ENCODE measurements around the gene TMEM9.

DNA sequence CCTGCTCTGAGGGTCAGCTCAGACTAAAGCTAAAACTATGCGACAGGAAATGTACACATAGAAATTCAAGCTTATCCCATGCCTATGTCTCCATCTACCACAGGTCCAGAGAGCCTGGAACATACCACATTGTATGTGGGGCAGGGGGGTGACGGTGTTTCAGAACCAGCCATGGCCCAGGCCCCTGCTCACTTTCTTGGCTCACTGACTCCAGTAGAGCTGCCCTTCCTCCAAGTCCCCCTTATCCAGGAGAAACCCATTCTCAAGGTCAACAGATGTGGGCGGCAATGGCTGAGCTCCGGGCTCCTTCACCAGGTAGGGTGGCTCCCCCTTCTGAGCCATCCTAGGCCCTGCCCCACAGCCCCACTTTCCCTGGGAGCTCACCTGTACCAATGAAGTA, 63.0 kb downstream of the TMEM9 start:
- TF ChIP-seq POLR2A (IDR thresholded peaks at IDR 0.05) (no peak), CTCF (IDR thresholded peaks at IDR 0.05 in 8 of 11, conservative IDR thresholded peaks at IDR 0.05 in 3 of 11) (no peak), POLR2AphosphoS5 (IDR thresholded peaks at IDR 0.05) (no peak)
